Measurements from ENCODE around the gene NRG2. TPM values are rescaled to one million over a fixed set of nuclear protein-coding genes. Genes with fewer than 3 reads are reported as not detected.

Gene NRG2
- total and polyA plus RNA-seq, 2 donors (not counting 3 experiments of a cell fraction or from before 2014, with no cell fraction given), result 0.26 to 0.42 TPM

- CTCF ChIA-PET, result interaction anchor here (1.5 to 6.4 kb wide), 4 partner anchors 70 to 107 kb away, joined by 5 to 95 read pairs (median 19); no protein-coding TSS in a partner anchor
Observed at GRCh38 chr5:139861889-139862207, 181.3 kb downstream of the NRG2 start.

More at GRCh38 chr5:139861889-139862207, 181.3 kb downstream of the NRG2 start:
- no peaks in the 10 kb centered on the region for H4K20me1 ChIP-seq (replicated peaks; ENCODE audit: control insufficient read depth, extremely low read depth, insufficient read depth, low read length)
- no peak overlapping the region for H3K4me3 ChIP-seq (replicated peaks in 1 of 3; ENCODE audit: insufficient read depth in 1 of 3, low read depth in 1 of 3, low read length in 3 of 3)
- H3K4me2 ChIP-seq (ENCODE audit: insufficient read depth, low read length), result no peak overlapping the region
- H3K9me3 ChIP-seq (replicated peaks; ENCODE audit: control insufficient read depth, insufficient read depth, low read length), result no peaks in the 10 kb centered on the region
- no peak overlapping the region for H3K27ac ChIP-seq (ENCODE audit: insufficient read depth, low read depth, low read length)
- FAIRE-seq (no peak), DNase-seq (ENCODE audit: low read depth, low spot score) (no peak)
- no peak overlapping the region for H3K9ac ChIP-seq (replicated peaks; ENCODE audit: extremely low read depth, insufficient read depth, low read length)
- no peaks in the 10 kb centered on the region for H3K79me2 ChIP-seq (ENCODE audit: control insufficient read depth, insufficient read depth, low read length)
- POLR2A ChIA-PET, result no interaction called here
- H3K36me3 ChIP-seq (ENCODE audit: control insufficient read depth in 2 of 2, extremely low read depth in 1 of 2, insufficient read depth in 2 of 2, low read length in 2 of 2), result no peaks in the 10 kb centered on the region
- no peak overlapping the region for H2AFZ ChIP-seq (ENCODE audit: low read depth, low read length)
- H3K9me1 ChIP-seq (replicated peaks; ENCODE audit: control insufficient read depth, extremely low read depth, insufficient read depth, low read length), result no peaks in the 10 kb centered on the region
- no peaks in the 10 kb centered on the region for H3K4me1 ChIP-seq (ENCODE audit: control insufficient read depth, extremely low read depth, insufficient read depth, low read length)
- dilution Hi-C loops (cut with MboI; ENCODE audit: extremely low pct_ligation_motif_present, low sequenced_read_pairs) (no loop called here), intact Hi-C loops (cut with micrococcal nuclease) (loop anchor here (5.0 kb wide), 1 partner anchor 295 kb away; no protein-coding TSS in a partner anchor)
- peaks cover 3 to 11% of the 10 kb centered on the region in 2 experiments for H3K27me3 ChIP-seq (ENCODE audit: control insufficient read depth in 2 of 2, insufficient read depth in 2 of 2, low read length in 2 of 2)
- no TSS peak for BruUV-seq (replicated peaks)
- TF ChIP-seq FOS (IDR thresholded peaks at IDR 0.05; ENCODE audit: borderline replicate concordance, insufficient read depth, low read length), result no peak
- no peak for TF ChIP-seq JUN (IDR thresholded peaks at IDR 0.05; ENCODE audit: borderline replicate concordance, insufficient read depth, insufficient read length, low read depth)
- no peak for TF ChIP-seq EZH2 (IDR thresholded peaks at IDR 0.05; ENCODE audit: borderline replicate concordance, low read depth, low read length, severe bottlenecking)
- TF ChIP-seq MAX (IDR thresholded peaks at IDR 0.05; ENCODE audit: insufficient read depth, insufficient read length), result no peak
- TF ChIP-seq MYC (IDR thresholded peaks at IDR 0.05; ENCODE audit: low read depth, low read length), result no peak
- no peak for TF ChIP-seq GATA2 (IDR thresholded peaks at IDR 0.05; ENCODE audit: insufficient read depth, insufficient read length, low read depth, low read length)
- no peak for TF ChIP-seq POLR2AphosphoS5 (IDR thresholded peaks at IDR 0.05; ENCODE audit: insufficient read depth, low read depth, low read length)
- TF ChIP-seq POLR2A (IDR thresholded peaks at IDR 0.05; ENCODE audit: low read depth, low read length), result no peak
- TF ChIP-seq CTCF (IDR thresholded peaks at IDR 0.05; ENCODE audit: extremely low read depth in 1 of 2, insufficient read depth in 1 of 2, low read depth in 1 of 2, low read length in 2 of 2), result no peak

Data from endothelial cell of umbilical vein (primary cell).